Measurements from ENCODE around the gene SOAT1.

Gene SOAT1

GRCh38 chr1:179303200-179303785, 9.7 kb downstream of the SOAT1 start (continued):
- TF ChIP-seq ZNF580 (tag by site-specific recombination; IDR thresholded peaks at IDR 0.05): peak; percentile 68; the same call in 1 of the 2 replicates
- TF ChIP-seq, protein P1, sequence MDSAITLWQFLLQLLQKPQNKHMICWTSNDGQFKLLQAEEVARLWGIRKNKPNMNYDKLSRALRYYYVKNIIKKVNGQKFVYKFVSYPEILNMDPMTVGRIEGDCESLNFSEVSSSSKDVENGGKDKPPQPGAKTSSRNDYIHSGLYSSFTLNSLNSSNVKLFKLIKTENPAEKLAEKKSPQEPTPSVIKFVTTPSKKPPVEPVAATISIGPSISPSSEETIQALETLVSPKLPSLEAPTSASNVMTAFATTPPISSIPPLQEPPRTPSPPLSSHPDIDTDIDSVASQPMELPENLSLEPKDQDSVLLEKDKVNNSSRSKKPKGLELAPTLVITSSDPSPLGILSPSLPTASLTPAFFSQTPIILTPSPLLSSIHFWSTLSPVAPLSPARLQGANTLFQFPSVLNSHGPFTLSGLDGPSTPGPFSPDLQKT (IDR thresholded peaks at IDR 0.05; ENCODE audit: borderline replicate concordance, low read depth, low read length): no peak
- no peak for TF ChIP-seq ZNF658 (tag by site-specific recombination; IDR thresholded peaks at IDR 0.05)
- TF ChIP-seq ZNF660 (tag by site-specific recombination; IDR thresholded peaks at IDR 0.05): no peak
- TF ChIP-seq ZNF19 (tag by site-specific recombination; IDR thresholded peaks at IDR 0.05; ENCODE audit: low read depth): no peak
- TF ChIP-seq ZNF544 (tag by site-specific recombination; IDR thresholded peaks at IDR 0.05): no peak
- TF ChIP-seq, protein P2, sequence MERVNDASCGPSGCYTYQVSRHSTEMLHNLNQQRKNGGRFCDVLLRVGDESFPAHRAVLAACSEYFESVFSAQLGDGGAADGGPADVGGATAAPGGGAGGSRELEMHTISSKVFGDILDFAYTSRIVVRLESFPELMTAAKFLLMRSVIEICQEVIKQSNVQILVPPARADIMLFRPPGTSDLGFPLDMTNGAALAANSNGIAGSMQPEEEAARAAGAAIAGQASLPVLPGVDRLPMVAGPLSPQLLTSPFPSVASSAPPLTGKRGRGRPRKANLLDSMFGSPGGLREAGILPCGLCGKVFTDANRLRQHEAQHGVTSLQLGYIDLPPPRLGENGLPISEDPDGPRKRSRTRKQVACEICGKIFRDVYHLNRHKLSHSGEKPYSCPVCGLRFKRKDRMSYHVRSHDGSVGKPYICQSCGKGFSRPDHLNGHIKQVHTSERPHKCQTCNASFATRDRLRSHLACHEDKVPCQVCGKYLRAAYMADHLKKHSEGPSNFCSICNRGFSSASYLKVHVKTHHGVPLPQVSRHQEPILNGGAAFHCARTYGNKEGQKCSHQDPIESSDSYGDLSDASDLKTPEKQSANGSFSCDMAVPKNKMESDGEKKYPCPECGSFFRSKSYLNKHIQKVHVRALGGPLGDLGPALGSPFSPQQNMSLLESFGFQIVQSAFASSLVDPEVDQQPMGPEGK (tag by site-specific recombination; IDR thresholded peaks at IDR 0.05): no peak
- peak; percentile 61; the same call in 1 of the 2 replicates for TF ChIP-seq ZNF488 (tag by site-specific recombination; IDR thresholded peaks at IDR 0.05)
- TF ChIP-seq ZEB2 (tag by site-specific recombination; IDR thresholded peaks at IDR 0.05): peak; percentile 51; the same call in 1 of the 2 replicates
- peak; percentile 59; the same call in 1 of the 2 replicates for TF ChIP-seq SP7 (tag by site-specific recombination; IDR thresholded peaks at IDR 0.05)
- TF ChIP-seq ZNF146 (tag by site-specific recombination; IDR thresholded peaks at IDR 0.05): no peak
- no peak for TF ChIP-seq ZNF132 (tag by site-specific recombination; IDR thresholded peaks at IDR 0.05; ENCODE audit: borderline replicate concordance)
- TF ChIP-seq ZNF600 (tag by site-specific recombination; IDR thresholded peaks at IDR 0.05): no peak
- TF ChIP-seq, protein P3, sequence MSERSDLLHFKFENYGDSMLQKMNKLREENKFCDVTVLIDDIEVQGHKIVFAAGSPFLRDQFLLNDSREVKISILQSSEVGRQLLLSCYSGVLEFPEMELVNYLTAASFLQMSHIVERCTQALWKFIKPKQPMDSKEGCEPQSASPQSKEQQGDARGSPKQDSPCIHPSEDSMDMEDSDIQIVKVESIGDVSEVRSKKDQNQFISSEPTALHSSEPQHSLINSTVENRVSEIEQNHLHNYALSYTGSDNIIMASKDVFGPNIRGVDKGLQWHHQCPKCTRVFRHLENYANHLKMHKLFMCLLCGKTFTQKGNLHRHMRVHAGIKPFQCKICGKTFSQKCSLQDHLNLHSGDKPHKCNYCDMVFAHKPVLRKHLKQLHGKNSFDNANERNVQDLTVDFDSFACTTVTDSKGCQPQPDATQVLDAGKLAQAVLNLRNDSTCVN (tag by site-specific recombination; optimal IDR thresholded peaks at IDR 0.05): no peak
- TF ChIP-seq PRDM6 (tag by site-specific recombination; IDR thresholded peaks at IDR 0.05): peak; percentile 69
- no peak for TF ChIP-seq ZNF626 (tag by site-specific recombination; IDR thresholded peaks at IDR 0.05)
- peak; percentile 92 for TF ChIP-seq WT1 (tag by site-specific recombination; IDR thresholded peaks at IDR 0.05)
- TF ChIP-seq ZNF792 (tag by site-specific recombination; IDR thresholded peaks at IDR 0.05): no peak
- TF ChIP-seq ZNF558 (tag by site-specific recombination; IDR thresholded peaks at IDR 0.05): 0 out of 2 replicates have a peak, but pooled peaks have one; percentile 31
- no peak for TF ChIP-seq ZNF266 (tag by site-specific recombination; IDR thresholded peaks at IDR 0.05; ENCODE audit: low read depth)
- no peak for TF ChIP-seq ZBTB11 (tag by site-specific recombination; conservative IDR thresholded peaks at IDR 0.05; ENCODE audit: low read depth)
- TF ChIP-seq, protein P4, sequence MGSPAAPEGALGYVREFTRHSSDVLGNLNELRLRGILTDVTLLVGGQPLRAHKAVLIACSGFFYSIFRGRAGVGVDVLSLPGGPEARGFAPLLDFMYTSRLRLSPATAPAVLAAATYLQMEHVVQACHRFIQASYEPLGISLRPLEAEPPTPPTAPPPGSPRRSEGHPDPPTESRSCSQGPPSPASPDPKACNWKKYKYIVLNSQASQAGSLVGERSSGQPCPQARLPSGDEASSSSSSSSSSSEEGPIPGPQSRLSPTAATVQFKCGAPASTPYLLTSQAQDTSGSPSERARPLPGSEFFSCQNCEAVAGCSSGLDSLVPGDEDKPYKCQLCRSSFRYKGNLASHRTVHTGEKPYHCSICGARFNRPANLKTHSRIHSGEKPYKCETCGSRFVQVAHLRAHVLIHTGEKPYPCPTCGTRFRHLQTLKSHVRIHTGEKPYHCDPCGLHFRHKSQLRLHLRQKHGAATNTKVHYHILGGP (tag by site-specific recombination; IDR thresholded peaks at IDR 0.05): peak; percentile 74; the same call in 1 of the 2 replicates

All from HEK293 (cell line).